Activated T-cell treated with anti-CD3 and anti-CD28 coated beads, Interleukin-2, amount 50 U/mL, for 24 hours (primary cell): ENCODE data around the gene MIDN.

Experiments
- DNase-seq: peaks from one replicate; pipeline ENCODE4 v3.0.0-alpha.2; 2020
- H3K27ac Mint-ChIP-seq: 2 replicates; pipeline ENCODE4 v1.8.0; 2020; ENCODE audit warnings: mild to moderate bottlenecking, mixed read lengths
- H3K27me3 Mint-ChIP-seq: 2 replicates; pipeline ENCODE4 v1.8.0; 2020; ENCODE audit warnings: mixed read lengths
- H3K36me3 Mint-ChIP-seq: 2 replicates; pipeline ENCODE4 v1.8.0; 2020; ENCODE audit warnings: low read depth, mixed read lengths
- H3K4me1 Mint-ChIP-seq: 2 replicates; pipeline ENCODE4 v1.8.0; 2020; ENCODE audit warnings: low read depth, mixed read lengths
- H3K4me3 Mint-ChIP-seq: 2 replicates; pipeline ENCODE4 v1.8.0; 2020; ENCODE audit warnings: mild to moderate bottlenecking, moderate library complexity, mixed read lengths
- H3K9me3 Mint-ChIP-seq: 2 replicates; pipeline ENCODE4 v1.8.0; 2020; ENCODE audit warnings: mixed read lengths

MIDN gene

GRCh38 chr19:1288833-1289685 is 40.7 kb downstream of the MIDN start:
- no peak overlapping the region for H3K27ac Mint-ChIP-seq
- no peak for DNase-seq
- H3K4me3 Mint-ChIP-seq: no peak overlapping the region
- H3K4me1 Mint-ChIP-seq: peaks cover 3% of the 10 kb centered on the region
- H3K36me3 Mint-ChIP-seq: no peaks in the 10 kb centered on the region
- H3K27me3 Mint-ChIP-seq: peaks cover 48% of the 10 kb centered on the region
- H3K9me3 Mint-ChIP-seq: no peaks in the 10 kb centered on the region

GRCh38 chr19:1289686-1290025 is 41.3 kb downstream of the MIDN start:
- Mint-ChIP-seq H3K36me3 (no peaks in the 10 kb centered on the region), H3K4me1 (peaks cover 4% of the 10 kb centered on the region), H3K27ac (no peak overlapping the region), H3K9me3 (no peaks in the 10 kb centered on the region), H3K27me3 (peaks cover 48% of the 10 kb centered on the region), H3K4me3 (no peak overlapping the region)
- no peak for DNase-seq

- Mint-ChIP-seq H3K27ac (no peak overlapping the region), H3K4me1 (peaks cover 10% of the 10 kb centered on the region), H3K36me3 (no peaks in the 10 kb centered on the region), H3K9me3 (no peaks in the 10 kb centered on the region), H3K27me3 (peaks cover 48% of the 10 kb centered on the region), H3K4me3 (no peak overlapping the region)
- DNase-seq: no peak
Observed at GRCh38 chr19:1290196-1290702, 41.9 kb downstream of the MIDN start.

GRCh38 chr19:1290703-1291651 is 42.6 kb downstream of the MIDN start:
- peaks cover 48% of the 10 kb centered on the region for H3K27me3 Mint-ChIP-seq
- H3K9me3 Mint-ChIP-seq: no peaks in the 10 kb centered on the region
- no peaks in the 10 kb centered on the region for H3K36me3 Mint-ChIP-seq
- H3K4me1 Mint-ChIP-seq: peaks cover 10% of the 10 kb centered on the region
- no peak for DNase-seq
- H3K4me3 Mint-ChIP-seq: no peak overlapping the region
- H3K27ac Mint-ChIP-seq: no peak overlapping the region

DNA sequence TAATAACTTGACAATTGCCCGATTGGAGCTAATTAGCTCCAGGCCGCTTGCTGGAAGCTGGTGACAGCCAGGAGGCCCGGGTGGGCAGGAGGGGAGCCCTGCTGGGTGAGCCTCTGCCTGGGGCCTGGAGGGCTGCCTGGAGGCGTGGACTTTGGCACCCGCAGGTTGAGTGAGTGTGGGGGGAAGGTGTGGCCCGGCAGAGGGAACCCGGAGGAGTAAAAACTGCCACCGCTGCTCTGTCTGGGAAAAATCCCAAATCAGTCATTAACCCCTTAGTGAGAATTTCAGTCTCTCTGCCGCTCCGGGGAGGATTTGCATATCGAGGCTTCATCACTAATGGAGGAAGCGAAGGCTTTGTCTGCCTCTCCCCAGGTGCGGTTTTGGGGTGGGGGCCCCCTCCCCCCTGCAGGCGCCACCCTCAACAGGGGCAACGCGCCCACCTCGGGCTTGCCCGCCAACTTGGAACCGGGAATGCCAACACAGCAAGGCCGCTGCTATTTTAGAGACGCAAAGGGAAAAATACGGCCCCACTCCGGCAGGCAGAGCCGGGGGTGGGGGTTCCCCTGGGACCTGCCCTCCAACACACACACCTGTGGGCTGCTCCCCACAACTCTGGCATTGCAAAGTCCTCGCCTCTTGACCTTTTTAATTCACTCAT is 43.5 kb downstream of the MIDN start:
- H3K27ac Mint-ChIP-seq: no peak overlapping the region
- no peaks in the 10 kb centered on the region for H3K9me3 Mint-ChIP-seq
- no peak overlapping the region for H3K4me3 Mint-ChIP-seq
- peaks cover 48% of the 10 kb centered on the region for H3K27me3 Mint-ChIP-seq
- peaks cover 7% of the 10 kb centered on the region for H3K4me1 Mint-ChIP-seq
- DNase-seq: no peak
- H3K36me3 Mint-ChIP-seq: no peaks in the 10 kb centered on the region

- Mint-ChIP-seq H3K4me3 (no peak overlapping the region), H3K4me1 (peaks cover 7% of the 10 kb centered on the region), H3K27ac (no peak overlapping the region), H3K9me3 (no peaks in the 10 kb centered on the region), H3K36me3 (no peaks in the 10 kb centered on the region), H3K27me3 (peaks cover 49% of the 10 kb centered on the region)
- no peak for DNase-seq
Observed at GRCh38 chr19:1292419-1293151, 44.2 kb downstream of the MIDN start.

DNA sequence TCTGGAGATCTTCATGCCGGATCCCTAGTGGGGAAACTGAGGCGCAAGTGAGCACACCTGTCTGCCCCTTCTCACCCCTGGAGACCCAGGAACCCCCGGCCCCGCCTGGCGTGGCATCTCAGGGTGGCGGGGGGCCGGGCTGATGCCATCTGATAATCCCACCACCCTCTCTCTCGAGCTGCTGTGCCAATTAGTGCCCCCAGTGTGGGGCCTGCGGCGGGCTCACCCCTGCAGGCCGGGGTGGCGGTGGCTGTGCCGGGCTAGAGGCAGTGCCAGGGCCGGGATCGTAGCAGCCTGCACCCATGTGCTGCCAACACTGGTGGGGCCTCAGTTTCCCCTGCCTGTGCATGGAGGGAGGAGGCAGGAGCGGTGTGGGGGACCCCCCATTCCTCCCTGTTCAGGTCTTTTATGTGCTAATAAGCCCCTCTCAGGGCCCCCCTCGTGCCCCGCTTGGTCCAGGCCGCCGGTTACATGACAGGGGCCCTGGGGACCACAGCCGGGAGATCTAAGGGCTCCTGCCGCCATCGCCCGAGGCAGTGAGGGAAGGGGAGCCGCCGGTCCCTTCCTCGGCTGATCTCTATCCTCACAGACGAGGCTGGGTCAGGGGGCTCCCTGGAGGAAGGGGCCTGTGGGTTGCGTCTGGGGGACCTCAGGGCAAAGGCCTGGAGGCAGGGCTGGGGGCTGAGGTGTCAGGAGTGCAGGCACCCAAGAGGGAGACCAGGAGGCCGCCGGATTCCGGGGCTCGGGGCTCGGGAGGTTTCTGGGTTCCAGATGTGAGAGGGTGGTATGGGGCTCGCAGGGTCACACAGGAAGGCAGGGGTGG is 45.6 kb downstream of the MIDN start:
- no peak for DNase-seq
- H3K27ac Mint-ChIP-seq: no peak overlapping the region
- H3K4me1 Mint-ChIP-seq: peaks cover 7% of the 10 kb centered on the region
- no peaks in the 10 kb centered on the region for H3K36me3 Mint-ChIP-seq
- no peaks in the 10 kb centered on the region for H3K9me3 Mint-ChIP-seq
- H3K27me3 Mint-ChIP-seq: peaks cover 45% of the 10 kb centered on the region
- H3K4me3 Mint-ChIP-seq: no peak overlapping the region

- Mint-ChIP-seq H3K9me3 (no peaks in the 10 kb centered on the region), H3K36me3 (no peaks in the 10 kb centered on the region), H3K4me1 (peaks cover 7% of the 10 kb centered on the region), H3K27ac (no peak overlapping the region), H3K4me3 (no peak overlapping the region), H3K27me3 (peaks cover 42% of the 10 kb centered on the region)
- no peak for DNase-seq
Observed at GRCh38 chr19:1294688-1295087, 46.3 kb downstream of the MIDN start.

DNA sequence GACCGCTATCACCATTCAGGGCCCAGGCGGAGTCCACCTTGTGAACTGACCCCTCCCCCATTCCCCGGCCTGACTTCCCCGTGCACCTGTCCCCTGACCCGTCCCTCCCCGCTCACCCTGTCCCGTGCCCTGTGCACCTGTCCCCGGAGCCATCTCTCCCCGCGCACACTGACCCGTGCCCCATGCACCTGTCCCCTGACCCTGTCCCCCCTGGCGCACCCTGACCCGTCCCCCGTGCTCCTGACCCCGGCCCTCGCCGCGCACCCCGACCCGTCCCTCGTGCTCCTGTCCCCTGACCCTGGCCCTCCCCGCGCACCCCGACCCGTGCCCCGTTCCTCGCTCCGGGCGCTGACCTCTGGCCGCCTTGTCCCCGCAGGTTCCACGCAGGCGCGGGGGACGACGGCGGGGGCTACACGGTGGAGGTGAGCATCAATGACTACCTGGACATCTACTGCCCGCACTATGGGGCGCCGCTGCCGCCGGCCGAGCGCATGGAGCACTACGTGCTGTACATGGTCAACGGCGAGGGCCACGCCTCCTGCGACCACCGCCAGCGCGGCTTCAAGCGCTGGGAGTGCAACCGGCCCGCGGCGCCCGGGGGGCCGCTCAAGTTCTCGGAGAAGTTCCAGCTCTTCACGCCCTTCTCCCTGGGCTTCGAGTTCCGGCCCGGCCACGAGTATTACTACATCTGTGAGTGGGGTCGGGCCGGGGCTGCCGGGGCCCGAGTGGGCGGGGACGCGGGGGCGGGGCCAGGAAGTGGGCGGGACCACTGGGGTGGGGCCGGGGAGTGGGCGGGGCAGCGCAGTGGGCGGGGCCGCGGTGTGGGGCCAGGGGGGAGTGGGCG is 47.0 kb downstream of the MIDN start:
- Mint-ChIP-seq H3K9me3 (no peaks in the 10 kb centered on the region), H3K4me1 (peaks cover 7% of the 10 kb centered on the region), H3K27ac (no peak overlapping the region), H3K27me3 (peaks cover 42% of the 10 kb centered on the region), H3K4me3 (no peak overlapping the region), H3K36me3 (no peaks in the 10 kb centered on the region)
- DNase-seq: peak; percentile 64

- Mint-ChIP-seq H3K27ac (no peak overlapping the region), H3K9me3 (no peaks in the 10 kb centered on the region), H3K4me3 (no peak overlapping the region), H3K36me3 (no peaks in the 10 kb centered on the region), H3K27me3 (peaks cover 41% of the 10 kb centered on the region), H3K4me1 (peaks cover 7% of the 10 kb centered on the region)
- DNase-seq: no peak
Observed at GRCh38 chr19:1296078-1296477, 47.7 kb downstream of the MIDN start.

GRCh38 chr19:1296575-1297271 is 48.3 kb downstream of the MIDN start:
- peaks cover 39% of the 10 kb centered on the region for H3K27me3 Mint-ChIP-seq
- H3K27ac Mint-ChIP-seq: no peak overlapping the region
- peaks cover 7% of the 10 kb centered on the region for H3K4me1 Mint-ChIP-seq
- DNase-seq: no peak
- no peaks in the 10 kb centered on the region for H3K9me3 Mint-ChIP-seq
- H3K4me3 Mint-ChIP-seq: no peak overlapping the region
- H3K36me3 Mint-ChIP-seq: no peaks in the 10 kb centered on the region

DNA sequence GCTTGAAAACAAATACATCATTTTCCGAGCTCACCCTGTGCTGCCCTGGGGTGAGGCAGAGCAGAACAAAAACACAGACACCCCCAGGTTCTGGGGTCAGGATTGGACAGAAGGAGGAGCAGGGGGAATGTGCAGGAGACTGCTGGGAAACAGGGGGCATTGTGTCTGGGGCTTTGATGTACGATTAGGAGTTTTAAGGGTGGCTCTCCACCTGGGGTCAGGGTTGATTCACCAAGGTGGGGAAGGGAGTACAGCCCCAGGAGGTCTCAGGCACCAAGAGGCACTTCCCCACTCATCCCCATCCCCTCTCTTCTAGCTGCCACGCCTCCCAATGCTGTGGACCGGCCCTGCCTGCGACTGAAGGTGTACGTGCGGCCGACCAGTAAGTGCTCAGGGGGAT is 49.9 kb downstream of the MIDN start:
- no peak for DNase-seq
- H3K4me1 Mint-ChIP-seq: peaks cover 7% of the 10 kb centered on the region
- no peak overlapping the region for H3K4me3 Mint-ChIP-seq
- H3K27me3 Mint-ChIP-seq: peaks cover 28% of the 10 kb centered on the region
- H3K36me3 Mint-ChIP-seq: no peaks in the 10 kb centered on the region
- H3K27ac Mint-ChIP-seq: no peak overlapping the region
- H3K9me3 Mint-ChIP-seq: no peaks in the 10 kb centered on the region
